KMS-11 (cell line): ENCODE results near the gene ZBTB48.
A peak's percentile ranks its signal among the peaks of the same experiment; 100 is the strongest.

Source experiments
- H2AFZ ChIP-seq: fragments of 200-600 bp; sonication (generic); 2 replicates; pipeline ENCODE4 v1.6.1; 2016; ENCODE audit warnings: antibody characterized with exemption, mixed run types, low read depth
- H3K27ac ChIP-seq: fragments of 200-600 bp; sonication (generic); 2 replicates; pipeline ENCODE4 v1.6.1; 2016; ENCODE audit warnings: mild to moderate bottlenecking, mixed run types
- H3K27me3 ChIP-seq: fragments of 200-600 bp; sonication (generic); 2 replicates; pipeline ENCODE4 v1.6.1; 2017; ENCODE audit warnings: mild to moderate bottlenecking, low read depth, mixed run types, moderate library complexity; ENCODE audit not compliant: insufficient read depth
- H3K36me3 ChIP-seq: fragments of 200-600 bp; sonication (generic); 2 replicates; pipeline ENCODE4 v1.6.1; 2017; ENCODE audit warnings: mild to moderate bottlenecking, mixed run types; ENCODE audit not compliant: insufficient read depth
- H3K4me1 ChIP-seq: fragments of 200-600 bp; sonication (generic); 2 replicates; pipeline ENCODE4 v1.6.1; 2016; ENCODE audit warnings: mild to moderate bottlenecking, low read depth, mixed run types; ENCODE audit not compliant: poor library complexity, severe bottlenecking
- H3K4me2 ChIP-seq: fragments of 200-600 bp; sonication (generic); 2 replicates; pipeline ENCODE4 v1.7.0; 2016; ENCODE audit warnings: mild to moderate bottlenecking, mixed run types
- H3K4me3 ChIP-seq: fragments of 200-600 bp; sonication (generic); IDR thresholded peaks from 2 replicates; pipeline ENCODE4 v1.6.1; 2017; ENCODE audit warnings: low read depth, low read length, mixed read lengths; ENCODE audit not compliant: insufficient read depth
- H3K79me2 ChIP-seq: fragments of 200-600 bp; sonication (generic); 2 replicates; pipeline ENCODE4 v1.6.1; 2016; ENCODE audit warnings: low read depth, mixed run types; ENCODE audit not compliant: insufficient read depth
- H3K9ac ChIP-seq: fragments of 200-600 bp; sonication (generic); 2 replicates; pipeline ENCODE4 v1.6.1; 2016; ENCODE audit warnings: mild to moderate bottlenecking, mixed run types
- H4K20me1 ChIP-seq: fragments of 200-600 bp; sonication (generic); 2 replicates; pipeline ENCODE4 v1.6.1; 2016; ENCODE audit warnings: mild to moderate bottlenecking, mixed run types; ENCODE audit not compliant: insufficient read depth
- CTCF ChIP-seq: fragments of 200-600 bp; sonication (generic); conservative IDR thresholded peaks from 2 replicates; pipeline ENCODE4 v1.6.1; 2017; ENCODE audit warnings: low read depth, mild to moderate bottlenecking, antibody characterized with exemption, low read length, moderate library complexity, mixed read lengths

ZBTB48 gene

GRCh38 chr1:6612641-6613360, 33.0 kb downstream of the ZBTB48 start:
- Histone ChIP-seq H3K4me3 (peak overlapping the region; percentile 88), H3K4me2 (peak overlapping the region; percentile 96), H4K20me1 (no peaks in the 10 kb centered on the region), H3K4me1 (peaks cover 33% of the 10 kb centered on the region), H3K27ac (peak overlapping the region; percentile 46), H2AFZ (peak overlapping the region; percentile 91), H3K79me2 (peaks cover 28% of the 10 kb centered on the region), H3K36me3 (no peaks in the 10 kb centered on the region; the same call in 1 of the 2 replicates), H3K9ac (peak overlapping the region; percentile 55), H3K27me3 (no peaks in the 10 kb centered on the region)
- TF ChIP-seq CTCF: no peak

GRCh38 chr1:6613361-6614018, 33.7 kb downstream of the ZBTB48 start, which contains the start of gene PHF13:
Gene PHF13, plus strand, starts transcription at chr1:6613731. Its CDS starts 336 bp downstream, at chr1:6614067.
- Histone ChIP-seq H3K27ac (peak within 1 kb of the TSS; percentile 46), H4K20me1 (no peaks in the 10 kb centered on the region), H3K9ac (peak within 1 kb of the TSS; percentile 59), H3K4me3 (peak within 1 kb of the TSS; percentile 88), H3K4me2 (peak within 1 kb of the TSS; percentile 96), H3K4me1 (peaks cover 33% of the 10 kb centered on the region), H3K79me2 (peaks cover 33% of the 10 kb centered on the region), H3K36me3 (no peaks in the 10 kb centered on the region; the same call in 1 of the 2 replicates), H3K27me3 (no peaks in the 10 kb centered on the region), H2AFZ (peak within 1 kb of the TSS; percentile 91)
- TF ChIP-seq CTCF: no peak

GRCh38 chr1:6614019-6614928, 34.5 kb downstream of the ZBTB48 start:
- Histone ChIP-seq H3K4me3 (no peak overlapping the region), H4K20me1 (no peaks in the 10 kb centered on the region), H3K79me2 (peaks cover 36% of the 10 kb centered on the region), H2AFZ (peak overlapping the region; percentile 56; the same call in 1 of the 2 replicates), H3K9ac (peak overlapping the region; percentile 59; the same call in 1 of the 2 replicates), H3K36me3 (no peaks in the 10 kb centered on the region; the same call in 1 of the 2 replicates), H3K27ac (0 out of 2 replicates have a peak overlapping the region, but pooled peaks have one; percentile 29), H3K4me1 (peaks cover 25% of the 10 kb centered on the region), H3K27me3 (no peaks in the 10 kb centered on the region), H3K4me2 (peak overlapping the region; percentile 34; the same call in 1 of the 2 replicates)
- no peak for TF ChIP-seq CTCF
